Astrocyte (in vitro differentiated cells and primary cell): ENCODE data around the gene DEXI.

Experiments used
- EZH2 ChIP-seq: IDR thresholded peaks from 2 replicates; pipeline ENCODE4 v1.6.1; 2012; ENCODE audit warnings: mild to moderate bottlenecking, low read length, inconsistent platforms; ENCODE audit not compliant: insufficient read depth
- TF ChIP-seq, protein P1 (sequence below): IDR thresholded peaks from 2 replicates; pipeline ENCODE4 v1.5.1; 2011; ENCODE audit warnings: low read depth, mild to moderate bottlenecking, inconsistent platforms, low read length, moderate library complexity; ENCODE audit not compliant: insufficient read depth

GRCh38 chr16:10984509-10984908, 42.2 kb upstream of the DEXI start:
- TF ChIP-seq, protein P1, sequence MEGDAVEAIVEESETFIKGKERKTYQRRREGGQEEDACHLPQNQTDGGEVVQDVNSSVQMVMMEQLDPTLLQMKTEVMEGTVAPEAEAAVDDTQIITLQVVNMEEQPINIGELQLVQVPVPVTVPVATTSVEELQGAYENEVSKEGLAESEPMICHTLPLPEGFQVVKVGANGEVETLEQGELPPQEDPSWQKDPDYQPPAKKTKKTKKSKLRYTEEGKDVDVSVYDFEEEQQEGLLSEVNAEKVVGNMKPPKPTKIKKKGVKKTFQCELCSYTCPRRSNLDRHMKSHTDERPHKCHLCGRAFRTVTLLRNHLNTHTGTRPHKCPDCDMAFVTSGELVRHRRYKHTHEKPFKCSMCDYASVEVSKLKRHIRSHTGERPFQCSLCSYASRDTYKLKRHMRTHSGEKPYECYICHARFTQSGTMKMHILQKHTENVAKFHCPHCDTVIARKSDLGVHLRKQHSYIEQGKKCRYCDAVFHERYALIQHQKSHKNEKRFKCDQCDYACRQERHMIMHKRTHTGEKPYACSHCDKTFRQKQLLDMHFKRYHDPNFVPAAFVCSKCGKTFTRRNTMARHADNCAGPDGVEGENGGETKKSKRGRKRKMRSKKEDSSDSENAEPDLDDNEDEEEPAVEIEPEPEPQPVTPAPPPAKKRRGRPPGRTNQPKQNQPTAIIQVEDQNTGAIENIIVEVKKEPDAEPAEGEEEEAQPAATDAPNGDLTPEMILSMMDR: no peak
- no peak for TF ChIP-seq EZH2
